Esophagus (tissue), 2 donors: Measurements from ENCODE around the gene MMP13. TPM values are rescaled to one million over a fixed set of nuclear protein-coding genes. Genes with fewer than 3 reads are reported as not detected.

Source experiments
- H3K27ac ChIP-seq, 2 donors: one replicate each; pipeline ENCODE4 v1.5.1; 2013; ENCODE audit warnings: low read depth in 2 of 2, mild to moderate bottlenecking in 2 of 2, inconsistent platforms in 1 of 2, low read length in 1 of 2, moderate library complexity in 1 of 2
- H3K27me3 ChIP-seq, 2 donors: one replicate each; pipeline ENCODE4 v1.6.1; 2013; ENCODE audit warnings: low read length in 2 of 2, control low read depth in 1 of 2, mild to moderate bottlenecking in 1 of 2; ENCODE audit not compliant: insufficient read depth in 2 of 2, control insufficient read depth in 1 of 2
- H3K36me3 ChIP-seq, 2 donors: one replicate each; pipeline ENCODE4 v1.6.1; 2013; ENCODE audit warnings: low read length in 1 of 2; ENCODE audit not compliant: control insufficient read depth in 2 of 2, insufficient read depth in 2 of 2
- H3K4me1 ChIP-seq, 2 donors: one replicate each; pipeline ENCODE4 v1.6.1; 2013; ENCODE audit warnings: low read length in 1 of 2; ENCODE audit not compliant: control insufficient read depth in 2 of 2, insufficient read depth in 2 of 2
- H3K4me3 ChIP-seq, 2 donors: one replicate each; pipeline ENCODE4 v1.5.1; 2013; ENCODE audit warnings: low read length in 2 of 2, mild to moderate bottlenecking in 2 of 2, low read depth in 1 of 2, moderate library complexity in 1 of 2
- H3K9me3 ChIP-seq, 2 donors: one replicate each; pipeline ENCODE4 v1.6.1; 2013; ENCODE audit warnings: mild to moderate bottlenecking in 2 of 2, low read depth in 1 of 2, low read length in 1 of 2, moderate library complexity in 1 of 2; ENCODE audit not compliant: control insufficient read depth in 2 of 2, insufficient read depth in 1 of 2
- WGBS, 2 donors: extraction: QIAGEN DNeasy Blood & Tissue Kit; methylation state at CpG; one replicate each; pipeline ENCODE4 v1.1.7; 2013; 5-methylcytosine and 5-hydroxymethylcytosine counted together
- polyA plus RNA-seq, 2 donors: library from polyadenylated mRNA; stranded (reverse); fragments of 200-250 nt; gene quantifications; one replicate each; pipeline ENCODE4 v1.2.3, GENCODE V29; 2013
- donor health status: healthy with polysubstance abuse.
- donor health status: Bipolar disorder and iron deficiency.

MMP13 gene
- polyA plus RNA-seq, 2 donors, result 0.02 TPM; not detected in 1

GRCh38 chr11:102927624-102927990 lies 27.9 kb downstream of the MMP13 start:
- no peaks in the 10 kb centered on the region for H3K4me1 ChIP-seq
- no peaks in the 10 kb centered on the region for H3K36me3 ChIP-seq
- no peak overlapping the region for H3K4me3 ChIP-seq
- H3K27me3 ChIP-seq, result no peaks in the 10 kb centered on the region
- H3K9me3 ChIP-seq, result no peaks in the 10 kb centered on the region
- H3K27ac ChIP-seq, result no peak overlapping the region

DNA sequence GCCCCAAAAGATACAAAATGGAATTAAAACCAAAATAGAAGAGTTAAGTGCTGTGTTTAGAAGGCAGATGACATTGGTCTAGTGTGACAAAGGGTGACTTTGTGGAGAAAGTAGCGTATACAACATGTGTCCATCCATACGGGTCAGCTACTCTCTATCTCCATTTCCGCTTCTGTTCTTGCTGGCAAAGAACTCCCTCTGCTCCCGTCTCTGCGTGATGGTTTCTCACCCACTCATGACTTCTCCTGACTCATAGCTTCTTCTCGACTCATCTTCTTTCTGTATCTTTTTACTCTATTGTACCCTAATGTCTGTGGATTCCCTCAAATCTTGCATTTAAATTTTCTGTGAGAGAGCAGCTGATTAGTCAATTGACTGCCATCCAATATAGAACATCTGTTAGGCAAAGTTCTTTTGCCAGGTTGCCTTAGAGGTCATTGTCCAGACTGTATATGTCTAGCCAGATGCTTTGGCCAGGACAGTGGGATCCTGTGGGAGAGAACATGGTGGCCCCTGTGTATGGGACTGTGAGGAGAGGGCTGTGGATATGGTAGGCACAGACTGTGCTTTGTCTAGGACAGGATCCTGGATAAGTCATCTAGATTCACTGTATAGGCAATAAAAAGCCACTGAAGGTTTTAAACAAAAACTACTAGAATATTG lies 28.4 kb downstream of the MMP13 start:
- no peak overlapping the region for H3K4me3 ChIP-seq
- no peaks in the 10 kb centered on the region for H3K9me3 ChIP-seq
- H3K4me1 ChIP-seq, result no peaks in the 10 kb centered on the region
- no peak overlapping the region for H3K27ac ChIP-seq
- H3K27me3 ChIP-seq, result no peaks in the 10 kb centered on the region
- WGBS, 2 donors, result 78 to 81% methylated on average over 6 of the region's 6 CpGs
- H3K36me3 ChIP-seq, result no peaks in the 10 kb centered on the region

- no peak overlapping the region for H3K4me3 ChIP-seq
- H3K9me3 ChIP-seq, result no peaks in the 10 kb centered on the region
- no peaks in the 10 kb centered on the region for H3K4me1 ChIP-seq
- no peaks in the 10 kb centered on the region for H3K27me3 ChIP-seq
- H3K36me3 ChIP-seq, result no peaks in the 10 kb centered on the region
- H3K27ac ChIP-seq, result no peak overlapping the region
These were observed 29.0 kb downstream of the MMP13 start for GRCh38 chr11:102926517-102926916.

- no peaks in the 10 kb centered on the region for H3K4me1 ChIP-seq
- H3K27ac ChIP-seq, result no peak overlapping the region
- H3K36me3 ChIP-seq, result no peaks in the 10 kb centered on the region
- no peak overlapping the region for H3K4me3 ChIP-seq
- no peaks in the 10 kb centered on the region for H3K9me3 ChIP-seq
- no peaks in the 10 kb centered on the region for H3K27me3 ChIP-seq
- 80 to 94% methylated on average over 3 of the region's 3 CpGs for WGBS, 2 donors
These were observed 29.5 kb downstream of the MMP13 start for GRCh38 chr11:102925988-102926387.

DNA sequence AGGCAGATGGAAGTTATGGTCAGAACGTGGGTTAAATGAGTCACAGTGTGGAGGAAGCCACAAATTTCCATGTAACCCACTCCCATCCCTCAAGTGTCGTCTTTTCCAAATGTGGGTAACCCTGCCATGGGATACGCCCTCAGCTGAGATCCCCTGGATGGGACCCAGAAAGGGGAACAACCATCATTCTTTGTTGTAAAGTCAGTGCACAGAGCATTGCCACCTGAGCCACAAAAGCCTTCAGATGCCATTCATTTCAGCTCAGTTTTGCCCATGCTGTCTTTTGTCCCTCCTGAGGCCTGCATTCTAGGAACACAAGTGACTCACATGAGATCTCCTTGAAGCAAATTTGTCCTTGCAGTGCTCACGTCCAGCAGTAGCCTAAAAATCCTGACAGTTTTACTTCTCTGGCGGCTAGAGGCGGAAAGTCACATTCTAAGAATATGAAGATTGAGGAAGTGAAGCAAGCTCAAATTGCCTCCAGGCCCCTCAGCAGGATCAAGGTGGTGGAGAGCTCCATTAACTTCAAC lies 30.6 kb downstream of the MMP13 start:
- Histone ChIP-seq H3K9me3 (no peaks in the 10 kb centered on the region), H3K27ac (no peak overlapping the region), H3K27me3 (no peaks in the 10 kb centered on the region), H3K36me3 (no peaks in the 10 kb centered on the region), H3K4me1 (no peaks in the 10 kb centered on the region), H3K4me3 (no peak overlapping the region)
- 66 to 67% methylated on average over 6 of the region's 6 CpGs for WGBS, 2 donors

DNA sequence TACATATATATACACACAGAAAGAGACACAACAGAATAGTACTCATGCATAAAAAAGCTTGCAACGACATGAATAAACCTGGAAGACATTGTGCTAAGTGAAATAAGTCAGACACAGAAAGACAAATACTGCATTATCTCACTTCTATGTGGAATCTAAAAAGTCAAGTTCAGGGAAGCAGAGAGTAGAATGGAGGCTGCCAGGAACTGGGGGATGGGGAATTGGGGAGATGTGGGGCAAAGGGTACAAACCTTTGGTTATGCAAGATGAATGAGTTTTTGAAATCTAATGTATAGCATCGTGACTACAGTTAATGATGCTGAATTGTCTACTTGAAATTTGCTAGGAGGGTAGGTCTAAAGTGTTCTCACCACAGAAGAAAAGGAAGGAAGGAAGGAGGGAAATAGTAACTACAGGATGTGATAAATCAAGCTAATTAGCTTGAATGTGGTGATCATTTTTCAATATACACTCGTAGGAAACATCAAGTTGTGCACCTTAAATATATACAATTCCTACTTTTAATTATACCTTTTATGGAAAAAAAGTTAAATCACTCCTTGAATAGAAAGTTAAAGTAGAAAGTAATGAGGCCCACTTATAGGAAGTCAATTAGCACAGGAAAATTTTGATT lies 33.8 kb downstream of the MMP13 start:
- Histone ChIP-seq H3K9me3 (no peaks in the 10 kb centered on the region), H3K27me3 (no peaks in the 10 kb centered on the region)

GRCh38 chr11:102920118-102920684 lies 35.3 kb downstream of the MMP13 start:
- no peak overlapping the region for H3K4me3 ChIP-seq
- 67 to 71% methylated on average over 13 of the region's 13 CpGs for WGBS, 2 donors
- H3K9me3 ChIP-seq, result no peaks in the 10 kb centered on the region
- no peaks in the 10 kb centered on the region for H3K4me1 ChIP-seq
- no peak overlapping the region for H3K27ac ChIP-seq
- H3K36me3 ChIP-seq, result no peaks in the 10 kb centered on the region
- no peaks in the 10 kb centered on the region for H3K27me3 ChIP-seq

More for the DNA sequence above, 33.8 kb downstream of the MMP13 start:
- Histone ChIP-seq H3K27ac (no peak overlapping the region), H3K36me3 (no peaks in the 10 kb centered on the region), H3K4me3 (no peak overlapping the region), H3K4me1 (no peaks in the 10 kb centered on the region)
- 51 to 55% methylated on average over 3 of the region's 3 CpGs for WGBS, 2 donors

- peaks cover 0 to 3% of the 10 kb centered on the region in 2 donors for H3K4me1 ChIP-seq
- no peaks in the 10 kb centered on the region for H3K9me3 ChIP-seq
- H3K36me3 ChIP-seq, result no peaks in the 10 kb centered on the region
- H3K4me3 ChIP-seq, result no peak overlapping the region
- no peak overlapping the region for H3K27ac ChIP-seq
- no peaks in the 10 kb centered on the region for H3K27me3 ChIP-seq
These were observed 40.5 kb downstream of the MMP13 start for GRCh38 chr11:102915044-102915375.

DNA sequence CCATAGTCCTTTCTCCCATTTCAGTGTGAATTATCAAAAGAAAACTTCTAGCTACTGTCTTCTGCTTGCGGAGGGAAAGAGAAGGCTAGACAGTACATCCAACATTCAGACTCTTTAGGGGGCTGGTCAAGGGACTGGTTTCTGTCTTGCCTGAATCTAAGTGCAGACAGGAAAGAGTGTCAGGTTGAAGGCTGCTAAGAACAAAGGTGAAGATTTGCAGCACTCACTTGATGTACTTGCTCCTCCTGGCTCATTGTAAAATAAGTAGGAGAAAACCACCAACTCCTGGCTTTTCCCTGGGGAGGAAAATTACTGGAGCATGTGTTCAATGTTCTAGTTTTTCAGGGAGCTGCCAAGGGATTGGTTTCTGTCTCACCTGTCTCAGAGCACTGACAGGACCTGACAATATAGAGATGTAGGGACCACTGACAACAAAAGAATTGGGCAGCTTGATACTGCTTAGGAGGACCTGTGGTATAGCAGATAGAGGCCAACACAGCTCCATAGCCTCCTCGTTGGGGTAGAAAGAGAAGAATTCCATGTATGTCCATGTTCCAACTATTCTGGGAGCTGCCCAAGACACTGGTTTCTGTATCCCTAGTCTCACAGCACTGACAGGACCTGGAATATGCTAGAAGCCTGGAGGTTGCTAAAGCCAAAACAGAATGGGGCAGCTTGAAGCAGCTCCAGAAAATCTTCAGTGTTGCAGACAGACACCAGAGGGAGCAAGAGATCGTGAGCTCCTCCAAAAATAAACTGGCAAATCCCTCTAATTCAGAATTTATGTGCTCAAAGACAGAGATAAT lies 41.1 kb downstream of the MMP13 start:
- Histone ChIP-seq H3K27me3 (no peaks in the 10 kb centered on the region), H3K4me3 (no peak overlapping the region), H3K9me3 (no peaks in the 10 kb centered on the region), H3K36me3 (no peaks in the 10 kb centered on the region), H3K4me1 (peaks cover 0 to 3% of the 10 kb centered on the region in 2 donors), H3K27ac (no peak overlapping the region)
- 34 to 41% methylated on average over 3 of the region's 3 CpGs for WGBS, 2 donors
